MM.1S (cell line): ENCODE data around the gene DEFB108B.
"Not testable (repeated sequence)": the region's sequence is repeated elsewhere in the genome, so short reads cannot be mapped to it uniquely, and the experiment has no call there.

Experiments used
- DNase-seq: peaks from one replicate; pipeline ENCODE4 v3.0.0-alpha.2; 2015
- H2AFZ ChIP-seq: fragments of 300-600 bp; sonication (generic); 2 replicates; pipeline ENCODE4 v1.6.0; 2016; ENCODE audit warnings: antibody characterized with exemption, low read length
- H3F3A ChIP-seq: fragments of 300-600 bp; sonication (generic); 2 replicates; pipeline ENCODE4 v1.6.1; 2016; ENCODE audit warnings: mild to moderate bottlenecking, antibody characterized with exemption, low read length, moderate library complexity, mixed read lengths; ENCODE audit not compliant: insufficient read depth
- H3K27ac ChIP-seq: fragments of 300-600 bp; sonication (generic); 2 replicates; pipeline ENCODE4 v1.5.1; 2016; ENCODE audit warnings: mild to moderate bottlenecking, low read length
- H3K27me3 ChIP-seq: fragments of 300-600 bp; sonication (generic); replicated peaks from 2 replicates; pipeline ENCODE4 v1.6.0; 2016; ENCODE audit warnings: low read length; ENCODE audit not compliant: insufficient read depth
- H3K36me3 ChIP-seq: fragments of 300-600 bp; sonication (generic); replicated peaks from 2 replicates; pipeline ENCODE4 v1.6.1; 2016; ENCODE audit warnings: mild to moderate bottlenecking, low read length, mixed read lengths; ENCODE audit not compliant: insufficient read depth
- H3K4me1 ChIP-seq: fragments of 300-600 bp; sonication (generic); 2 replicates; pipeline ENCODE4 v1.6.1; 2016; ENCODE audit warnings: low read length, mixed read lengths
- H3K4me2 ChIP-seq: fragments of 300-600 bp; sonication (generic); 2 replicates; pipeline ENCODE4 v1.6.0; 2016; ENCODE audit warnings: low read depth, low read length
- H3K4me3 ChIP-seq: fragments of 300-600 bp; sonication (generic); 2 replicates; pipeline ENCODE4 v1.5.1; 2016; ENCODE audit warnings: low read length, mixed read lengths
- H3K79me2 ChIP-seq: fragments of 300-600 bp; sonication (generic); 2 replicates; pipeline ENCODE4 v1.6.1; 2016; ENCODE audit warnings: mixed run types, low read length, mixed read lengths
- H3K9ac ChIP-seq: fragments of 300-600 bp; sonication (generic); 2 replicates; pipeline ENCODE4 v1.6.1; 2016; ENCODE audit warnings: low read length, mixed read lengths
- H3K9me2 ChIP-seq: fragments of 300-600 bp; sonication (generic); replicated peaks from 2 replicates; pipeline ENCODE4 v1.6.1; 2016; ENCODE audit warnings: mild to moderate bottlenecking, low read length, mixed read lengths; ENCODE audit not compliant: insufficient read depth
- H3K9me3 ChIP-seq: fragments of 300-600 bp; sonication (generic); replicated peaks from 2 replicates; pipeline ENCODE4 v1.6.1; 2016; ENCODE audit warnings: mild to moderate bottlenecking, low read length, mixed read lengths; ENCODE audit not compliant: insufficient read depth
- H4K20me1 ChIP-seq: fragments of 300-600 bp; sonication (generic); 2 replicates; pipeline ENCODE4 v1.6.1; 2016; ENCODE audit warnings: mild to moderate bottlenecking, low read length, moderate library complexity, mixed read lengths; ENCODE audit not compliant: insufficient read depth
- CTCF ChIP-seq: fragments of 300-600 bp; sonication (generic); IDR thresholded peaks from 2 replicates; pipeline ENCODE4 v1.5.1; 2016; ENCODE audit warnings: antibody characterized with exemption, low read length, mixed read lengths

Gene DEFB108B

GRCh38 chr11:71813481-71814355 lies 19.3 kb upstream of the DEFB108B start:
- not testable (repeated sequence) for H3K9me2 ChIP-seq, H3K4me1 ChIP-seq, H3K9me3 ChIP-seq, H3K36me3 ChIP-seq, H3K27ac ChIP-seq, H3F3A ChIP-seq, H4K20me1 ChIP-seq, H3K27me3 ChIP-seq, H3K79me2 ChIP-seq
- TF ChIP-seq CTCF = peak; percentile 61
- Histone ChIP-seq H3K4me2 (peak overlapping the region; percentile 27; the same call in 1 of the 2 replicates), H2AFZ (peak overlapping the region; percentile 57), H3K9ac (peak overlapping the region; percentile 62; the same call in 1 of the 2 replicates), H3K4me3 (peak overlapping the region; percentile 64)
- DNase-seq = peak; percentile 75

GRCh38 chr11:71821539-71821938 lies 11.5 kb upstream of the DEFB108B start:
- H3K79me2 ChIP-seq, H3K9me3 ChIP-seq, H3K9me2 ChIP-seq, H3K9ac ChIP-seq, H4K20me1 ChIP-seq, H3K4me1 ChIP-seq, H3K27me3 ChIP-seq, H2AFZ ChIP-seq, DNase-seq, H3K4me2 ChIP-seq, H3K36me3 ChIP-seq, H3K4me3 ChIP-seq, H3F3A ChIP-seq, H3K27ac ChIP-seq: not testable (repeated sequence)

GRCh38 chr11:71829247-71829646 lies 3.8 kb upstream of the DEFB108B start:
- not testable (repeated sequence) for H3K9me3 ChIP-seq, H3K27ac ChIP-seq, H3F3A ChIP-seq, H4K20me1 ChIP-seq, H3K4me2 ChIP-seq, H3K27me3 ChIP-seq, DNase-seq, H3K4me1 ChIP-seq, H3K9me2 ChIP-seq, H2AFZ ChIP-seq, H3K79me2 ChIP-seq, H3K4me3 ChIP-seq, H3K9ac ChIP-seq, H3K36me3 ChIP-seq

GRCh38 chr11:71829686-71830085 lies 3.3 kb upstream of the DEFB108B start:
- not testable (repeated sequence) for H3K4me3 ChIP-seq, H3K27me3 ChIP-seq, H2AFZ ChIP-seq, H3F3A ChIP-seq, H3K4me1 ChIP-seq, H3K9me2 ChIP-seq, H3K79me2 ChIP-seq, H3K27ac ChIP-seq, H3K9ac ChIP-seq, H4K20me1 ChIP-seq, H3K9me3 ChIP-seq, H3K36me3 ChIP-seq, H3K4me2 ChIP-seq
- peak; percentile 46 for DNase-seq

GRCh38 chr11:71842720-71843119 lies 9.7 kb downstream of the DEFB108B start:
- H3K27ac ChIP-seq, H3K4me1 ChIP-seq, H3K79me2 ChIP-seq, H4K20me1 ChIP-seq, H3K4me3 ChIP-seq, H3K9me3 ChIP-seq, H3F3A ChIP-seq, H3K9ac ChIP-seq, H2AFZ ChIP-seq, H3K9me2 ChIP-seq, H3K27me3 ChIP-seq, DNase-seq, H3K36me3 ChIP-seq, H3K4me2 ChIP-seq: not testable (repeated sequence)

- not testable (repeated sequence) for H3K79me2 ChIP-seq, H3K36me3 ChIP-seq, H3K27ac ChIP-seq, H3K9ac ChIP-seq, H3F3A ChIP-seq, H2AFZ ChIP-seq, H4K20me1 ChIP-seq, DNase-seq, H3K9me2 ChIP-seq, H3K4me1 ChIP-seq, H3K4me3 ChIP-seq, H3K4me2 ChIP-seq, H3K27me3 ChIP-seq, H3K9me3 ChIP-seq
These were observed 10.4 kb downstream of the DEFB108B start for GRCh38 chr11:71843355-71843754.
